ENCODE data around the gene KLK5.

DNA sequence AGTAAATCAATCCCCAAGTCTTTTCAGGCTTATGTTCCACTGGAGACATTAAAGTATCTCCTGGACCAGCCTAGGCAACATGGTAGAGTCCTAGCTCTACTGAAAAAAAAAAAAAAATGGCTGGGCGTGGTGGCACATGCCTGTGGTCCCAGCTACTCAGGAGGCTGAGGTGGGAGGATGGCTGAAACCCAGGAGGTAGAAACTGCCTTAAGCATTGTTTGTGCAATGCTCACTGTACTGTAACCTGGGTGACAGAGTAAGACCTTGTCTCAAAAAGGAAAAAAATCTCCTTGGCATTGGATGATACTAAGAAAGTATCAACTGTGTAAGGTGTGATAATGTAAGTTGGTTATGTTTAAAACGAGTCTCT, 39.8 kb upstream of the KLK5 start:
- TF ChIP-seq, protein P1, sequence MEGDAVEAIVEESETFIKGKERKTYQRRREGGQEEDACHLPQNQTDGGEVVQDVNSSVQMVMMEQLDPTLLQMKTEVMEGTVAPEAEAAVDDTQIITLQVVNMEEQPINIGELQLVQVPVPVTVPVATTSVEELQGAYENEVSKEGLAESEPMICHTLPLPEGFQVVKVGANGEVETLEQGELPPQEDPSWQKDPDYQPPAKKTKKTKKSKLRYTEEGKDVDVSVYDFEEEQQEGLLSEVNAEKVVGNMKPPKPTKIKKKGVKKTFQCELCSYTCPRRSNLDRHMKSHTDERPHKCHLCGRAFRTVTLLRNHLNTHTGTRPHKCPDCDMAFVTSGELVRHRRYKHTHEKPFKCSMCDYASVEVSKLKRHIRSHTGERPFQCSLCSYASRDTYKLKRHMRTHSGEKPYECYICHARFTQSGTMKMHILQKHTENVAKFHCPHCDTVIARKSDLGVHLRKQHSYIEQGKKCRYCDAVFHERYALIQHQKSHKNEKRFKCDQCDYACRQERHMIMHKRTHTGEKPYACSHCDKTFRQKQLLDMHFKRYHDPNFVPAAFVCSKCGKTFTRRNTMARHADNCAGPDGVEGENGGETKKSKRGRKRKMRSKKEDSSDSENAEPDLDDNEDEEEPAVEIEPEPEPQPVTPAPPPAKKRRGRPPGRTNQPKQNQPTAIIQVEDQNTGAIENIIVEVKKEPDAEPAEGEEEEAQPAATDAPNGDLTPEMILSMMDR (IDR thresholded peaks at IDR 0.05): no peak
- no peak for TF ChIP-seq TCF7 (CRISPR knock-in tag; IDR thresholded peaks at IDR 0.05; ENCODE audit: low read depth)
